ENCODE results near the gene SLC7A4.

Gene SLC7A4

GRCh38 chr22:21025763-21026755 lies 6.3 kb downstream of the SLC7A4 start:
- H3K4me3 ChIP-seq (ENCODE audit: control insufficient read depth, low read depth, low read length) = no peak overlapping the region
- DNase-seq (ENCODE audit: low read depth) = no peak

GRCh38 chr22:21025266-21025665 lies 7.1 kb downstream of the SLC7A4 start:
- DNase-seq (ENCODE audit: low read depth) = no peak
- no peak overlapping the region for H3K4me3 ChIP-seq (ENCODE audit: control insufficient read depth, low read depth, low read length)
- no peak for TF ChIP-seq CTCF (IDR thresholded peaks at IDR 0.05; ENCODE audit: control insufficient read depth, insufficient read depth, low read depth, low read length, missing control alignments)

More at GRCh38 chr22:21025763-21026755, 6.3 kb downstream of the SLC7A4 start:
- no peak for TF ChIP-seq CTCF (IDR thresholded peaks at IDR 0.05; ENCODE audit: control insufficient read depth, insufficient read depth, low read depth, low read length, missing control alignments)

- no peak overlapping the region for H3K4me3 ChIP-seq (ENCODE audit: control insufficient read depth, low read depth, low read length)
- no peak for TF ChIP-seq CTCF (IDR thresholded peaks at IDR 0.05; ENCODE audit: control insufficient read depth, insufficient read depth, low read depth, low read length, missing control alignments)
- DNase-seq (ENCODE audit: low read depth) = no peak
Observed at GRCh38 chr22:21022955-21023614, 9.3 kb downstream of the SLC7A4 start.

- TF ChIP-seq CTCF (IDR thresholded peaks at IDR 0.05; ENCODE audit: control insufficient read depth, insufficient read depth, low read depth, low read length, missing control alignments) = no peak
- H3K4me3 ChIP-seq (ENCODE audit: control insufficient read depth, low read depth, low read length) = no peak overlapping the region
- no peak for DNase-seq (ENCODE audit: low read depth)
Observed at GRCh38 chr22:21022507-21022906, 9.9 kb downstream of the SLC7A4 start.

- peak; percentile 56 for TF ChIP-seq CTCF (IDR thresholded peaks at IDR 0.05; ENCODE audit: control insufficient read depth, insufficient read depth, low read depth, low read length, missing control alignments)
- DNase-seq (ENCODE audit: low read depth) = no peak
- H3K4me3 ChIP-seq (ENCODE audit: control insufficient read depth, low read depth, low read length) = no peak overlapping the region
Observed at GRCh38 chr22:21020802-21021429, 11.4 kb downstream of the SLC7A4 start.

- no peak for TF ChIP-seq CTCF (IDR thresholded peaks at IDR 0.05; ENCODE audit: control insufficient read depth, insufficient read depth, low read depth, low read length, missing control alignments)
- no peak overlapping the region for H3K4me3 ChIP-seq (ENCODE audit: control insufficient read depth, low read depth, low read length)
- no peak for DNase-seq (ENCODE audit: low read depth)
Observed at GRCh38 chr22:21018314-21018713, 14.0 kb downstream of the SLC7A4 start.
